Measurements from ENCODE around the gene LGSN. TPM values are rescaled to one million over a fixed set of nuclear protein-coding genes. Genes with fewer than 3 reads are reported as not detected.
"Not testable (repeated sequence)": the region's sequence is repeated elsewhere in the genome, so short reads cannot be mapped to it uniquely, and the experiment has no call there.

The LGSN gene
- total RNA-seq, 1 donor from 2014 or later = not detected

DNA sequence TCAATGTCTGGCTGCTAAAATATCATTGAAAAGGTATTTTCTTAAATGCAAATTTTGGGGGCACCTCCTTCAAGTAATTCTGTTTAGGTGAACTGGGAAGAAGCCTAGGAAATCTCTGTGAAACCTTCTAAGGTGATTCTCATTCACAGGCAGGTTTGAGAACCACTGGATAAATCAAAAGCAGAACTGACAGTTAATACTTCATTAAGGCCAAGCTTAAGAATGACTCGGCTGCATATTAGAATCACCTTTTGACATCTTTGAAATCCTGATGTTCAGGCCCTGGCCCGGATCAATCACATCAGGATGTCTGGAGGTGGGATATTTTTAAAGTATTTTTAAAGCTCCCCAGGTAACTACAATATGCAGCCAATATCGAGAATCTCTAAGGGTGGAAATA, 58.0 kb downstream of the LGSN start:
- ATAC-seq (ENCODE audit: poor library complexity) (no peak), DNase-seq (no peak)
- intact Hi-C loops (cut with DNase I) = no loop called here

- DNase-seq (no peak), ATAC-seq (ENCODE audit: poor library complexity) (no peak)
- intact Hi-C loops (cut with DNase I) = no loop called here
Observed at GRCh38 chr6:63259153-63259552, 60.6 kb downstream of the LGSN start.

DNA sequence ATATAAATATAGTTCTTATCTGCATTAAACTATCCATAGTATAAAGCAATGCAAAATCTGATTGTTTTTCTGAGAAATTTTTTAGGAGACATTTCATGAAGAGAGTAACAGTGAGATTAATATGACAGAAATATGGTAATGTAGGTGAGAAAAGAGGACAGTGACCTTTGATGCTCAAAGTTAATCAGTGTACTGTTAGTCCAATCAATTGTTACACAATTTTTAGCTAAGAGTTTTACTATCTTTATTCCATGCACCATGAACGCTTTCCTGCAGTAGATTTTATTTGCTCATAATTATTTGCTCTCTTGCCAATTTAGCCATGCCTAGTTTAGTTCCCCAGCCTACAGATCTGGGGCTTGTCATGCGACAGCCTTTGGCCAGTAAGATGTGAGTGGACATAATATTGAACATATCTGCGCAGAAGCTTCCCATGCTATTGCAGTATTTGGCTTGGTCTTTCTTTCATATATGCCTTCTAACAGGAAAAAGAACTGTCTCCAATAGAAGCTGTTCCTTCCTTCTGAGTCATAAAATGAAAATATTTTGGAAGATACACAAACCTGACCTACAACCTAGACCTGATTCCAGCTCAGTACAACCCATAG, 69.8 kb downstream of the LGSN start:
- intact Hi-C loops (cut with DNase I) = no loop called here
- ATAC-seq (ENCODE audit: poor library complexity) (no peak), DNase-seq (no peak)

GRCh38 chr6:63246581-63246980, 73.2 kb downstream of the LGSN start:
- DNase-seq = no peak
- no peak for ATAC-seq (ENCODE audit: poor library complexity)
- intact Hi-C loops (cut with DNase I) = no loop called here

- intact Hi-C loops (cut with DNase I) = no loop called here
- DNase-seq = no peak
- ATAC-seq (ENCODE audit: poor library complexity) = no peak
Observed at GRCh38 chr6:63245909-63246308, 73.9 kb downstream of the LGSN start.

- ATAC-seq (ENCODE audit: poor library complexity) = no peak
- intact Hi-C loops (cut with DNase I) = no loop called here
Observed at GRCh38 chr6:63245420-63245819, 74.4 kb downstream of the LGSN start.

GRCh38 chr6:63236398-63236817, 83.4 kb downstream of the LGSN start:
- DNase-seq = no peak
- ATAC-seq (ENCODE audit: poor library complexity) = no peak
- intact Hi-C loops (cut with DNase I) = no loop called here

More at GRCh38 chr6:63245420-63245819, 74.4 kb downstream of the LGSN start:
- no peak for DNase-seq

- intact Hi-C loops (cut with DNase I); DNase-seq; ATAC-seq (ENCODE audit: poor library complexity): not testable (repeated sequence)
Observed at GRCh38 chr6:63230511-63230910, 89.3 kb downstream of the LGSN start.

GRCh38 chr6:63230027-63230426, 89.8 kb downstream of the LGSN start:
- intact Hi-C loops (cut with DNase I); ATAC-seq (ENCODE audit: poor library complexity); DNase-seq: not testable (repeated sequence)

DNA sequence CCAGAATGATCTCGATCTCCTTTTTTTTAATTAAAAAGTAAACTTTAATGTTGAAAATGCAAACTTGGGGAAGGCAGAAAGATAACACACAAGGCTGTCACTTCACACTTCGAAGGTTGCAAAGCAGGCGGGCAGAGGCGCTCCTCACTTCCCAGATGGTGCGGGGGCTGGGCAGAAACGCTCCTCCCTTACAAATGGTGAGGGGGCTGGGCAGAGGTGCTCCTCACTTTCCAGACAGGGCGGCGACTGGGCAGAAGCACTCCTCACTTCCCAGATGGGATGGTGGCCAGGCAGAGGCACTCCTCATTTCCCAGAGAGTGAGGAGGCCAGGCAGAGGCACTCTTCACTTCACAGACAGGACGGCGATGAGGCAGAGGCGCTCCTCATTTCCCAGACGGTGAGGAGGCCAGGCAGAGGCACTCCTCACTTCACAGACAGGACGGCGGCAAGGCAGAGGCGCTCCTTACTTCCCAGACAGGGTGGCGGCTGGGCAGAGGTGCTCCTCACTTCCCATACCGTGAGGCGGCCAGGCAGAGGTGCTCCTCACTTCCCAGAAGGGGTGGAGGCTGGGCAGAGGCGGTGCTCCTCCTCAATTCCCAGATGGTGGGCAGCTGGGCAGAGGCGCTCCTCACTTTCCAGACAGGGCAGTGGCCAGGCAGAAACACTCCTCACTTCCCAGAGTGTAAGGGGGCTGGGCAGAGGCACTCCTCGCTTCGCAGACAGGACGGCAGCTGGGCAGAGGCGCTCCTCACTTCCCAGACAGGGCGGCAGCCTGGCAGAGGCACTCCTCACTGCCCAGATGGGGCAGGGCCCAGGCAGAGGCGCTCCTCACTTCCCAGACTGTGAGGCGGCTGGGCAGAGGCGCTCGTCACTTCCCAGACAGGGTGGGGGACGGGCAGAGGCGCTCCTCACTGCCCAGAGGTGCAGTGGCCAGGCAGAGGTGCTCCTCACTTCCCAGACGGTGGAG, 91.6 kb downstream of the LGSN start:
- intact Hi-C loops (cut with DNase I); DNase-seq; ATAC-seq (ENCODE audit: poor library complexity): not testable (repeated sequence)

DNA sequence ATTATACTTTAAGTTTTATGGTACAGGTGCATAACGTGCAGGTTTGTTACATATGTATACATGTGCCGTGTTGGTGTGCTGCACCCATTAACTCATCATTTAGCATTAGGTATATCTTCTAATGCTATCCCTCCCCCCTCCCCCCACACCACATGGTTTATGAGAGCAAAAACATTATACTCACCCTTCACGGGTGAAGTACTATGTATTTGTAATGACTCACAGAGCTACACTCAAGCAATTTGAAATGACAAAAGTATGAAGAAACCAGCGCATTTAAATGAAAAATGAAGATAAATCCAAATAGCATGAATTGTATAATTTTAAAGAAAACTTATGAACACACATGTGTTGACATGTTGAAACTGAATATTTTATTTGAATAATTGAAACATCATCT, 93.8 kb downstream of the LGSN start:
- intact Hi-C loops (cut with DNase I); ATAC-seq (ENCODE audit: poor library complexity); DNase-seq: not testable (repeated sequence)

Other genes starting within 250 kb of the LGSN start
- 0.40 TPM for gene FKBP1C, start 108.5 kb downstream of the LGSN start, total RNA-seq

All from Right ventricle myocardium superior (tissue), 1 donor.